HG02759 (cell line): ENCODE data around the gene TRAP1.
"Not testable (repeated sequence)": the region's sequence is repeated elsewhere in the genome, so short reads cannot be mapped to it uniquely, and the experiment has no call there.

ENCODE experiments used
- ATAC-seq: cut with Tn5 transposase; IDR thresholded peaks from one replicate; pipeline ENCODE4 v1.9.1; 2021; ENCODE audit warnings: mild to moderate bottlenecking, moderate library complexity; ENCODE audit not compliant: unreplicated experiment

Gene TRAP1

DNA sequence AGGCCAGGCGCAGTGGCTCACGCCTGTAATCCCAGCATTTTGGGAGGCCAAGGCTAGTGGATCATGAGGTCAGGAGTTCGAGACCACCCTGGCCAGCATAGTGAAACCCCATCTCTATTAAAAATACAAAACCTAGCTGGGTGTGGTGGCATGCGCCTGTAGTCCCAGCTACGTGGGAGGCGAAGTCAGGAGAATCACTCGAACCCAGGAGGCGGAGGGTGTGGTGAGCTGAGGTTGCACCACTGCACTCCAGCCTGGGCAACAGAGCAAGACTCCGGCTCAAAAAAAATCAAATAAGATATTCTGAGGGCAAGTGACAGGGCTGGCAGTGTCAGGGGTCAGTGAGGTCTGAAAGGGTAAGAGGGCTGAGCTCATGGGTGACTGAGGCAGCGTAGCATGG lies 2.9 kb downstream of the TRAP1 start:
- not testable (repeated sequence) for ATAC-seq

DNA sequence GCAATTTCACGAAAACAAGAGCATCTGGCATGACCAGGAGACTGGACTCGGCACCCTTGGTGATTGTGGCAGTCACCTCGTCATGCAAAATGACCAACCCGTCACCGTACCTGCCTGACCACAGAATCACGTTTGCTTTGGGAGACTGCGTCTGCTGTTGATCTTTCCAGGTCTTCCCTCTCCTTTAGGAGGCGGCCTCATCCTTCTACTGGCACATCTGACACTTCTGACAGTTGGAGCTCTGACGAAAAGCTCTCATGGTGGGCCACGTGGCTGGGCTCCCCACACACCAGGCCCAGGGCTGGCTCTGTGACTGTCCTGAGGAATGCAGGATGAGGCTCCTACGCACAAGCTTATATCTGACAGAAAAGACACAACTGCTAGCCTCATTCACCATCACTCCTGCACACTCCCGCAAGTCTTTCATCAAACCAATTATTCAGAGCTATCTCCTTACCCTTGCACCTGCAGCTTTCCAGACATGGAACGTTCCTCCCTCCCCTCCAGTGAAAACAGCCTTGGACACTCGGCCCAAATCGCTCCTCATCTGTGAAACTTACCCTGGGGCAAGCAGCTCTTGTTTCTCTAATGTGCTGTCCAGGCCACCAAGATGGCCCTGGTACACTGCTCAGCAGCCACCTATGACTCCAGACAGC lies 3.6 kb downstream of the TRAP1 start:
- ATAC-seq = no peak

DNA sequence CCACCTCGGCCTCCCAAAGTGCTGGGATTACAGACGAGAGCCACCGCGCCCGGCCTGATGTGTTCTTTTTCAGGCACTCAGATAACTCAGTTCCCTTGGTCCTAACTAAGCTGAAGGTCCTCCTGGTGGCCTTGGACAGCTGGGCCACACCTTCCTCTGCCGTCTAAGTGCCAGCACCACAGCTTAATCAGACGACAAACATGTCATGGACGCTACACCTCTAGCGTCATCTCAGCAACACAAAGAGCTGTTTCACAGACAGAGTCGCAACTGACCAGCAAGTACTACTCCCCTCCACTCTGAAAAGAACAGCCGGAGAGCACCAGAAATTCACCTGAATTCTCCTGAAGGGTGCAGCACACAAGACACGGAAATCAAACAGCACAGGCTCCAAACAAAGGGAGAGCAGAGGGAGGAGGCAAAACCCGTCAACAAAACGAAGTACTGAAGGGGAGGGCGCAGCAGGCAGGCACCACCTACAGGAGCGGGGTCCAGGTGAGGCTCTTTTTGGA lies 4.4 kb downstream of the TRAP1 start:
- no peak for ATAC-seq

DNA sequence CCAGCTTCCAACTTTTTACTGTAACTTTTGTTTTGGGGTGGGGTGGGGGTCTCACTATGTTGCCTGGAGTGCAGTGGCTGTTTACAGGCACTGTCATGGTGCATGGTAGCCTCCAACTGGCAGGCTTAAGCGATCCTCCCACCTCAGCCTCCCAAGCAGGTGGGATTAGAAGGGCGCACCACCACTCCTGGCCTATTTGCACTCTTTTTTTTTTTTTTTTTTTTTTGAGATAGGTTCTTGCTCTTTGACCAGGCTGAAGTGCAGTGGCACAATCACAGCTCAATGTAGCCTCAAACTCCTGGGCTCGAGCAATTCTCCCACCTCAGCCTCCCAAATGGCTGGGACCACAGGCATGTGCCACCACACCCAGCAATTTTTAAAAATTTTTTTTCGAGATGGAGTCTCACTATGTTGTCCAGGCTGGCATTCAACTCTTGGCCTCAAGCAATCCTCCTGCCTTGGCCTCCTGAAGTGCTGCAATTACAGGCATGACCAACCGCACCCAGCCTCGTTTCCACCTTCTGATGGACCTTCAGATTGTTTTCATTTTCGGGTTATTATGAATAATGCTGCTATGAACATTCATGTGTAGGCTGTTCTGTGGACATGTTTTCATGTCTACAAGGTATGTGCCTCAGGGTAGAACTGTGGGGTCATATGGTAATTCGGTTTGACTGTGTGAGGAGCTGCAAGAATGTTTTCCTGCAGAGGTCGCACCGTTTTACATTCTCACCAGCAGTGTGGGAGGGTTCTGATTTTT lies 10.9 kb downstream of the TRAP1 start:
- no peak for ATAC-seq

DNA sequence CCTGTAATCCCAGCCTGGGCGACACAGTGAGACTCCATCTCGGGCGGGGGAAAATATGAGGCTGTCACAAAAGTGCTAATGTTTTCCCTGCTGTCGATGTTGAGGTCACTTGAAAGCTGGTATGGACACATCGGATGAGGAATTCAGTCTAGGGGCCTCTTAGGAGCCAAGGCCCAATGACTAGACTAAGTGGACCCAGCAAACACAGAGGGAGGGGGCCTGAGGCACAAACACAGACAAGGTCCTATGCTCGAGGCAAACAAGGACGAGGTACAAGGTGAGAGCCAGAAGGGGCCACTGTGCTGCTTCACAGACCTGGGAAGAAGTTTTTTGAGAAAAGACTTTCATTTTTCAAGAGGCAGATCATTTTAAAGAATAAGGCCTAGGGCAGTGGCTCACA lies 15.2 kb downstream of the TRAP1 start:
- no peak for ATAC-seq

DNA sequence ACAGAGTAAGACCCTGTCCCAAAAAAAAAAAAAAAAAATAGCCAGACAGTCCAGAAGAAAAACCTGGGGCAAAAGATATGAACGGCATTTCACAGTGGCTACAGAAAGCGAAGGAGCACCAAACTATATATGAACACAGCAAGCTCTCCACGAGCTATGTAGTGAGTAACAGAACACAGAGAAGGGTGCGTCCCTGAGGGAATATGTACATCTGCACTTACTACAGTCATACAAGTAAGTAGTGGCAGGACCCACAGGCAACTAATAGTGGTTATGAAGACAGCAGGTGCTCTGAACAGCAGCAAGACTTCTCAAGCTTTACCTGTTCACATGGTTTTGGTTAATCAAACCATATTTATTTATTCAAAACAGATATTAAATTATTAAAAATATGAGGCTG lies 15.8 kb downstream of the TRAP1 start:
- no peak for ATAC-seq

DNA sequence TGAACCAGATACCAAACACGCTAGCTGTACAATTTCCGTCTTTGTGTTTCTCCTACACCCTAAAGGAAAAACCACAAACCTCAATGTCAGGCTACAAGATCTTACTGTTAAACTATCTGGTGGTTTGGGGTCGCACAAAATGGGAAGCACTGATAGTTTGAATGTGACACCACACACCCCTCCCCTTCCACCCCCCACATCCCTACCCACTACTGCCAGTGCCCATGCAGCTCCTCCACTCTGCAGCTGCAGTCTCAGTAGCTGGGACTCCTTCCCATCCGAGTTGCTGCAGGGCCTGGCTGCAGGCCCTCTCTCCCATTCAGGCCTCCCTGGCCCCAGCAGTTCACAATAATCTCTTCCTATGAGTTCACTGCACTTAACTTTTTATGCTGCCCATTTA lies 18.4 kb downstream of the TRAP1 start:
- ATAC-seq = no peak

DNA sequence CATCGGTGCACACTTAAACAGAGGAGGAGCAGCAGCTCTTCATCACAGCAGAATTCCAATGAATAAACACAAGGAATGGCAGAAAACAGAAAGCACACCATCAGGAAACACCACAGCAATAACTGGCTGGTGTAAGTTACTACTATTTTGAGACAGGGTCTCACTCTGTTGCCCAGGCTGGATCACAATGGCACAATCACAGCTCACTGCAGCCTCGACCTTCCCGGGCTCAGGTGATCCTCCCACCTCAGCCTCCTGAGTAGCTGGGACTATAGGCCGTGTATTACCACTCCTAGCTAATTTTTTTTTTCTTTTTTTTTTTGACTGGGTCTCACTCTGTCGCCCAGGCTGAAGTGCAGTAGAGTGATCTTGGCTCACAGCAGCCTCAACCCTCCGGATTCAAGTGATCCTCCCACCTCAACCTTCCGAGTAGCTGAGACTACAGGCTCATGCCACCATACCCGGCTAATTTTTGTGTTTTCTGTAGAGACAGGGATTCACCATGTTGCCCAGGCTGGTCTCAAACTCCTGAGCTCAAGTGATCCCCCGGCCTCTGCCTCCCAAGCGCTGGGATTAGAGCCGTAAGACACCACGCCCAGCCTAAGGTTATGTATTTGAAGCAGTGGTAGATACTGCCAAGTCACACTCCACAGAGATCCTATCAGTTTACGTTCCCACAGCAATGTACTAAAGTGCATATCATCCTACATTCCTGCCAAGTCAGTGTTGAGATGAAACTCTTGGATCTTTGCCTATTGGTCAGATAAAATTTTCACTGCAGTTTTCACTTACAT lies 20.7 kb downstream of the TRAP1 start:
- no peak for ATAC-seq

DNA sequence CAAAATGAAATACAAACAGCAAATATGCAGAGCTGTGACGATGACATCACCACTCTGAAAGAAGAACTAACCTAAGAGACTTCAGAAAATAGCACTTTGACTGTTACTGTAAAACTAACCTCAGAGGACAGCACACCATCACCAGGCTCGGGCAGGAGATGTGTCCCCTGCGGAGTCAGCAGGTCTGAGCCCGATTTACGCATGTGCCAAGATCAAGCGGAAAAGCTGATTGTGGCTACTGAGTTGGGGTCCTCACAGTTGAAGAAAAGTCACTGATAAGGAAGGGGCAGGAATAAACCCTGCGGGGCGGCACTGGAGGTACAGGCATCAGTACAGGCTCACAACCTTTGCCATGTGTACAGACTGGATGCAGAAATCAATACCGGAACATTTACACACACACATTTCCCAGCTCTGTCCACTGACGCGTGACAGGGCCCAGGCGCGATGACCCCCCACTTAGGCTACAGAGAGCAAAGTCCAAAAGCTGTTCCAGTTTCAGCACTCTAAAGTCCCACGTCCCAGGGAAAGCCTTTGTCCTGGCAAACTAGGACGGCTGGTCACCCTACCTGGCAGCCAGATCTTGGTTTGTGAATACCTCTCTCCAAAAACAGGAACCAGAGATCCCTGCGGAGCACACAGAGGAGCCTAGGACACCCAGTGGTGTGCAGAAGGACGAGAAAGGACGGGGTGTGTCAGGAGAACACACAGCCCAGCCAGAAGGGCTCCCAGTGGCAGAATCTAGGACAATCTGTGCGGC lies 21.5 kb downstream of the TRAP1 start:
- ATAC-seq = no peak

DNA sequence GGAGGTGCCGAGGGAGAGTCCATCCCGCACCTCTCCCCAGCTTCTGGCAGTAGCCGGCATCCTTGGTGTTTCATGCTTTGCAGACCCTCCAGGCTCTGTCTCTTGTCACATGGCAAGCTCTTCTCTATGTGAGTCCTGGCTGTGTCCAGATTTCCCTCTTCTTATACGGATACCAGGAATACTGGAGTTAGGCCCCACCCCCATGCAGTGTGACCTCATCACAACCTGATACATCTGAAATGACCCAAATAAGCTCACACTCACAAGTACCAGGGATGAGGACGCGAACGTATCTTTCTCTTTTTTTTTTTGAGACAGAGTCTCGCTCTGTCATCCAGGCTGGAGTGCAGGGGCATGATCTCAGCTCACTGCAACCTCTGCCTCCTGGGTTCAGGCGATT lies 23.3 kb downstream of the TRAP1 start:
- no peak for ATAC-seq

DNA sequence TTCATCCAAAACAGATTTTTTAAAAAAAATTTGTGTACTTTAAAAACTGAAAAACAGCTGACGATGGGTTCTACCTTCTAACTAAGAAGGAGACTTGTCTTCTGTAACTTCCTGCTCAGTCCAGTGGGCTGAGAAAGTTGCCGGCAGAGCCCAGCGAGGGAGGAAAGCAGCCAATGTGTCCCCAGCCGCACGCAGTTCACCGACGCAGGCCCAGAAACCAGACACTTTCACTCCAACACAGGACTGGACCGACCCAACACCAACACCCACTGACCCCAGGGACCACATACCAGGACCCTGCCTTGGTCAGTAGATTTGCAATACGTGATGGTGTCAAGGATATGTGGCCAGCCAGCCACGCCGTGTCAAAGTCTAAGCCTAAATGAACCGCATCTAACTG lies 25.6 kb downstream of the TRAP1 start:
- ATAC-seq = no peak

DNA sequence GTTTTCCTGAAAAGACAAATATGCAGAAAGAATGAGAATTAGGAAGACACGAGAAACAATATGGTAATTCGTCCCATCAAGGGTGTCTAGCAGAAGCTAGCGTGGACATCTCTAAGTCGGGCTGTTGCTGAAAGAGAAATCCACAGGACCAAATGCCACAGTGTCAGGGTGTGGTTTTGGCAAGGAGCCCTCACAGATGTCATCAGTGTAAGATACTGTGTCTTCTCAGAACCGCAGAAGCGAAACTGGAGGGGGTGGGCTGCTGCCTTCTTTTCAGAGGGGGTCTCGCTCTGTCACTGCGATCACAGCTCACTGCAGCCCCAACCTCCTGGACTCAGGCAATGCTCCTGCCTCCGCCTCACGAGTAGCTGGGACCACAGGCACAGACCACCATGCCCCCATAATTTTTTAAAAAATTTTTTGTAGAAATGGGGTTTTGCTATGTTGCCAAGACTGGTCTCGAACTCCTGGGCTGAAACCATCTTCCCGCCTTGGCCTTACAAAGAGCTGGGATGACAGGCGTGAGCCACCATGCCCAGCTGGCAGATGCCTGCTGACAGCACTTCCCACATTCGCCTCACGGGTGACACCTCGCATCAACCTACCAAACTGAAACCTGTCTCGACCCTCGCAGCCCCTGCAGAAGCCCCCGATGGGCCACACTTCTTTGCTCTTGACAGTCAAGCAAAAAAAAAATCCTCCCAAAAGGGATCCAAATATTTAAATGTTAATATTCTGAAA lies 26.2 kb downstream of the TRAP1 start:
- no peak for ATAC-seq

DNA sequence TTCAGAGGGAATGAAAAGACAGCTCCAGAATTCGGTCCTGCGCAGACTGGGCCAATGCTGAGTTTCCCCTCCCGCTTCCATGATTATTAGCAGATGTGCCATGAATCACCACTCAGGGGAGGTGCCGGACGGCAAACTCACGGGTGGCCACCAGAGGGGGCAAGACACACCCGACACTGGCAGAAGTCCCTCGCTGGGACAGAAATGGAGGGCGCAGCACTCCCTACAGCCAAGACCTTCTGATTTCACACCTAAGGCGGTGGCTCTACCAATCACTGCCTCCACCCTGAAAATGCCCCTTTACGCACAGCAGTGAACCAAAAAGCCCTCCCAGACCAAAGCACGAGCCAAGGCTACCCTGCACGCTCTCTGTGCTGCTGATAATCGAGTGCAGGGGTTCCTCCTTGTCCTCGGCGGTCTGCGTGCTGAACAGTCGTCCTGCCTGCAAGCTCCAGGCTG lies 26.8 kb downstream of the TRAP1 start:
- no peak for ATAC-seq

DNA sequence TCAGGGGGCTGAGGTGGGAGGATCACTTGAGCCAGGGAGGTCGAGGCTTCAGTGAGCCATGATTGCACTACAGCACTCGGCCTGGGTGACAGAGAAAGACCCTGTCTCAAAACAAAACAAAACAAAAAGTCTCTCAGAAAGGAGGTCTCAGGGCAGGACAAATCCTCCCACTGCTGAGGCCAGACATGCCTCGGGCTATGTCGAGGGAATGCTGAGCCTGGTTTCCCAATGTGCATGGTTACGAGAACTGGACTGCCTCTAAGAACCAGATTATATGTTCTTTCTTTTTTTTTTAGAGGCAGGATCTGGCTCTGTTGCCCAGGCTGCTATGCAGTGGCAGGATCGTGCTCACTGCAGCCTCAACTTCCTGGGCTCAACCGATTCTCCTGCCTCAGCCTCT lies 27.6 kb downstream of the TRAP1 start:
- no peak for ATAC-seq

DNA sequence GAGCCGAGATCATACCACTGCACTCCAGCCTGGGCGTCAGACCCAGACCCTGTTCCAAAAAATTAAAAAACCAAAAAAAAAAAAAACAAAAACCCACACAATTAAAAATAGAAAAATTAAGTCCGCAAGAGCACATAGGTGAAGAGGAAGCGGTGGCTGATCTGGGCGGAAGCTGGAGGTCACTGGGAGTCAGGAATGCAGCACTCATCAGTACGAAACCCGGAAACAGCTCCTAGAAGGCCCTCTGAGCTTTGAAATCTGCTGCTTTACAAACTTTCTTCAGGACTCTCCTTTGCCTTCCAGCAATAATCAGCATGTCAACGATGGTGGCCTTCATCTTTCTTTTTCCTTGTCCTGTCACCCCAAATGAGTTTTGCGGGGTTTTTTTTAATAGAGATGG lies 29.5 kb downstream of the TRAP1 start:
- ATAC-seq = no peak

DNA sequence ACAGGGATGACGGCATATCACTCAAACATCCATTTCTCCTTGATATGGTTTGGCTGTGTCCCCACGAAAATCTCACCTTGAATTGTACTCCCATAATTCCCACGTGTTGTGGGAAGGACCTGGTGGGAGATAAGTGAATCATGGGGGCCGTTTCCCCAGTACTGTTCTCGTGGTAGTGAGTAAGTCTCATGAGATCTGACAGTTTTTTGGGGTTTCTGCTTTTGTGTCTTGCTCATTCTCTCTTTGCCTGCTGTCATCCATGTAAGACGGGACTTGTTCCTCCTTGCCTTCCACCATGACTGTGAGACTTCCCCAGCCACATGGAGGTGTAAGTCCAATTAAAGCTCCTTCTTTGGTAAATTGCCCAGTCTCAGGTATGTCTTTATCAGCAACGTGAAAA lies 30.3 kb downstream of the TRAP1 start:
- no peak for ATAC-seq

DNA sequence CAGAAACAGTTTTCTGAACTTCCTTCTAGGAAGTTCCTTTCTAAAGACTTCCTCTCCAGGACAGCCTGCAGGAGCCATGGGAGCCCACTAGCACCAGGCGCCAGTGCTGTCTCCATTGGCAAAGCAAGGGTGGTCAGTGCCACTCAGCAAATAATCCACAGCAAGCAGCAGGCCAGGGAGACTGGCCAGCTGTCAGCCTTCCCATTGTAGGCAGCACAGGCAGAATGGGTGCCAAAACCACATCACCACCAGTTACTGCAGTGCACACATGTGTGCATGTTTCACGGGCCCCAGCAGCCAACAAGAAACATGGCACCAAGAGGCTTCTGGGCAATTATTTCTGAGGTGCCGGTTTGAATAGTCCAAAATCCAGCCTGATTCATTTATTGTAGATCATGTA lies 36.1 kb downstream of the TRAP1 start:
- ATAC-seq = no peak

DNA sequence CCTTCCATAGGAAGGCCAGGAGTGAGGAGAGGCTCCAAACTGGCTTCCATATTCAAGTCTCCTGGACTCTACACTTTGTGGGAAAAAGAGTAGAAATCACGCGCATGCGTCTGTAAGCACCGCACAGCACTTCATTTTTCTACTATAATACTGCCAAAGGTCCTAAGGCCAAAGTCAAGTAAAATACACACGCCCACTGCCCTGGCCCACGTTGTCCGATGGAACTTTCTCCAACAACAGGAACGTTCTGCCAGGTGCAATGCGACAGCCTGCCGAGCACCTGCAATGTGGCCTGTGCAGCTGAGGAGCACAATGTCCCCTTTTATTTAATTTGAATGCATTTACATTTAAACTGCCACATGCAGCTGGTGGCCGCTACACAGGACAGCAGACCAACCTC lies 39.3 kb downstream of the TRAP1 start:
- ATAC-seq = no peak

DNA sequence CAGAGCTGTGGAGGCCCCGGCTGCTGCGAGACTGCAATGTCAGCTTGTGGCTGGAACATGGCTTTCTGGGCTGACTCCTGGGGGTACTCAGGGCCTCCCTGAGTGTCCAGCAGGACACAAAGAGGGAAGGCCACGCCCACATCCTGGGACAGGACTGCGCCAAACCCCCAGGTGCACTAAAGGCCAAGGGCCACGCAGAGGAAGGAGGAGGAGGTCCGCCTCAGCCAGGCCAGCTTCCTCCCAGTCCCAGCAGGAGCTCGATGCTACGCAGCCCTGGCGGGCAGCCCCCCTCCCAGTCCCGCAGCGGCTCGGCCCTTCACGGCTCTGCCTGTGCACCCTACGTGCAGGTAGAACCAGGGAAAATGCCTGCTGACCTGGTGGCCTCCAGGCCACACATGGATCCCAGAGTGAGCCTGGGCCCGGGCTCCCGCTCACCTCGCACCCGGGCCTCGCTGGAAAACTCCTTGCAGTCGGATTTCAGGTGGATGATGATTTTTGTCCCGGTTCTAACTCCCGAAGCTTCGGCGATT lies 41.7 kb downstream of the TRAP1 start:
- no peak for ATAC-seq
